Renal cortex interstitium (tissue), 11 donors: ENCODE measurements around the gene ITPK1. TPM values are rescaled to one million over a fixed set of nuclear protein-coding genes. Genes with fewer than 3 reads are reported as not detected.

Experiments
- DNase-seq, 11 donors: peaks; one replicate each; pipeline ENCODE4 v3.0.0-alpha.2; 2013; ENCODE audit warnings: low read depth in 9 of 11, low spot score in 4 of 11; ENCODE audit errors: extremely low read depth in 1 of 11
- polyA plus RNA-seq, 3 donors: library from polyadenylated mRNA; unstranded; fragments of 120-200 nt; gene quantifications; one replicate each; pipeline ENCODE4 v1.2.1, GENCODE V29; 2013; ENCODE audit not compliant: insufficient read length in 3 of 3

ITPK1 gene
- polyA plus RNA-seq, 3 donors: 27.5 to 40.5 (median 33.0) TPM

- no peak for DNase-seq
Observed at GRCh38 chr14:93055651-93056115, 60.0 kb downstream of the ITPK1 start.

GRCh38 chr14:93054876-93055275, 60.8 kb downstream of the ITPK1 start:
- DNase-seq: no peak

GRCh38 chr14:93054006-93054405, 61.7 kb downstream of the ITPK1 start:
- no peak for DNase-seq

- no peak for DNase-seq
Observed at GRCh38 chr14:93051600-93052546, 63.9 kb downstream of the ITPK1 start.

- no peak for DNase-seq
Observed at GRCh38 chr14:93050761-93051160, 65.0 kb downstream of the ITPK1 start.

GRCh38 chr14:93049867-93050331, 65.8 kb downstream of the ITPK1 start:
- peak in 5 of 11 donors; percentile 45 to 59 (median 52) for DNase-seq

GRCh38 chr14:93049315-93049714, 66.4 kb downstream of the ITPK1 start:
- DNase-seq: no peak

- no peak for DNase-seq
Observed at GRCh38 chr14:93048843-93049242, 66.9 kb downstream of the ITPK1 start.

GRCh38 chr14:93047661-93048060, 68.1 kb downstream of the ITPK1 start:
- no peak for DNase-seq

- no peak for DNase-seq
Observed at GRCh38 chr14:93047157-93047556, 68.6 kb downstream of the ITPK1 start.

GRCh38 chr14:93046705-93047050, 69.0 kb downstream of the ITPK1 start:
- no peak for DNase-seq

- DNase-seq: no peak
Observed at GRCh38 chr14:93045965-93046704, 69.6 kb downstream of the ITPK1 start.

GRCh38 chr14:93045211-93045674, 70.5 kb downstream of the ITPK1 start:
- no peak for DNase-seq

GRCh38 chr14:93044556-93044955, 71.2 kb downstream of the ITPK1 start:
- DNase-seq: no peak

GRCh38 chr14:93044121-93044520, 71.6 kb downstream of the ITPK1 start:
- no peak for DNase-seq

- no peak for DNase-seq
Observed at GRCh38 chr14:93042968-93043940, 72.5 kb downstream of the ITPK1 start.

GRCh38 chr14:93041830-93042229, 73.9 kb downstream of the ITPK1 start:
- DNase-seq: no peak

GRCh38 chr14:93040982-93041381, 74.7 kb downstream of the ITPK1 start:
- no peak for DNase-seq

GRCh38 chr14:93040443-93040842, 75.3 kb downstream of the ITPK1 start:
- DNase-seq: no peak
